ENCODE results near the gene NCOA7.

Gene NCOA7

GRCh38 chr6:125853168-125853567 lies 62.4 kb downstream of the NCOA7 start:
- no peak overlapping the region for H3K9ac ChIP-seq
- no peak for TF ChIP-seq CTCF (conservative IDR thresholded peaks at IDR 0.05; ENCODE audit: low read depth, low read length)
- no peaks in the 10 kb centered on the region for H3K79me2 ChIP-seq (ENCODE audit: insufficient read depth, low read depth)
- H3K27me3 ChIP-seq (ENCODE audit: insufficient read depth, low read depth) = no peaks in the 10 kb centered on the region
- no peak overlapping the region for H2AFZ ChIP-seq (ENCODE audit: low read depth)
- no peaks in the 10 kb centered on the region for H4K20me1 ChIP-seq (ENCODE audit: insufficient read depth)
- H3K4me1 ChIP-seq (ENCODE audit: low read depth, poor library complexity, severe bottlenecking) = no peaks in the 10 kb centered on the region
- H3K4me2 ChIP-seq = no peak overlapping the region
- no peak overlapping the region for H3K27ac ChIP-seq
- no peaks in the 10 kb centered on the region for H3K36me3 ChIP-seq (ENCODE audit: insufficient read depth)
- H3K4me3 ChIP-seq (IDR thresholded peaks at IDR 0.05; ENCODE audit: insufficient read depth, low read depth, low read length) = no peak overlapping the region

- H4K20me1 ChIP-seq (ENCODE audit: insufficient read depth) = no peaks in the 10 kb centered on the region
- H3K27me3 ChIP-seq (ENCODE audit: insufficient read depth, low read depth) = no peaks in the 10 kb centered on the region
- H2AFZ ChIP-seq (ENCODE audit: low read depth) = no peak overlapping the region
- no peak overlapping the region for H3K9ac ChIP-seq
- no peak for TF ChIP-seq CTCF (conservative IDR thresholded peaks at IDR 0.05; ENCODE audit: low read depth, low read length)
- no peaks in the 10 kb centered on the region for H3K79me2 ChIP-seq (ENCODE audit: insufficient read depth, low read depth)
- H3K4me3 ChIP-seq (IDR thresholded peaks at IDR 0.05; ENCODE audit: insufficient read depth, low read depth, low read length) = no peak overlapping the region
- H3K36me3 ChIP-seq (ENCODE audit: insufficient read depth) = no peaks in the 10 kb centered on the region
- no peak overlapping the region for H3K4me2 ChIP-seq
- no peaks in the 10 kb centered on the region for H3K4me1 ChIP-seq (ENCODE audit: low read depth, poor library complexity, severe bottlenecking)
- H3K27ac ChIP-seq = no peak overlapping the region
Observed at GRCh38 chr6:125853756-125854155, 63.0 kb downstream of the NCOA7 start.

GRCh38 chr6:125854355-125854754 lies 63.6 kb downstream of the NCOA7 start:
- Histone ChIP-seq H3K4me3 (IDR thresholded peaks at IDR 0.05; ENCODE audit: insufficient read depth, low read depth, low read length) (no peak overlapping the region), H2AFZ (ENCODE audit: low read depth) (no peak overlapping the region), H3K27me3 (ENCODE audit: insufficient read depth, low read depth) (no peaks in the 10 kb centered on the region), H3K36me3 (ENCODE audit: insufficient read depth) (no peaks in the 10 kb centered on the region), H3K27ac (no peak overlapping the region), H4K20me1 (ENCODE audit: insufficient read depth) (no peaks in the 10 kb centered on the region), H3K4me1 (ENCODE audit: low read depth, poor library complexity, severe bottlenecking) (no peaks in the 10 kb centered on the region), H3K9ac (no peak overlapping the region), H3K4me2 (no peak overlapping the region), H3K79me2 (ENCODE audit: insufficient read depth, low read depth) (no peaks in the 10 kb centered on the region)
- no peak for TF ChIP-seq CTCF (conservative IDR thresholded peaks at IDR 0.05; ENCODE audit: low read depth, low read length)

- H2AFZ ChIP-seq (ENCODE audit: low read depth) = no peak overlapping the region
- no peak overlapping the region for H3K9ac ChIP-seq
- H3K27ac ChIP-seq = no peak overlapping the region
- H4K20me1 ChIP-seq (ENCODE audit: insufficient read depth) = no peaks in the 10 kb centered on the region
- no peak for TF ChIP-seq CTCF (conservative IDR thresholded peaks at IDR 0.05; ENCODE audit: low read depth, low read length)
- H3K27me3 ChIP-seq (ENCODE audit: insufficient read depth, low read depth) = no peaks in the 10 kb centered on the region
- H3K36me3 ChIP-seq (ENCODE audit: insufficient read depth) = no peaks in the 10 kb centered on the region
- no peak overlapping the region for H3K4me2 ChIP-seq
- H3K4me1 ChIP-seq (ENCODE audit: low read depth, poor library complexity, severe bottlenecking) = no peaks in the 10 kb centered on the region
- no peak overlapping the region for H3K4me3 ChIP-seq (IDR thresholded peaks at IDR 0.05; ENCODE audit: insufficient read depth, low read depth, low read length)
- H3K79me2 ChIP-seq (ENCODE audit: insufficient read depth, low read depth) = no peaks in the 10 kb centered on the region
Observed at GRCh38 chr6:125855783-125856182, 65.0 kb downstream of the NCOA7 start.

GRCh38 chr6:125857846-125858245 lies 67.1 kb downstream of the NCOA7 start:
- Histone ChIP-seq H3K4me1 (ENCODE audit: low read depth, poor library complexity, severe bottlenecking) (no peaks in the 10 kb centered on the region), H3K36me3 (ENCODE audit: insufficient read depth) (no peaks in the 10 kb centered on the region), H3K27me3 (ENCODE audit: insufficient read depth, low read depth) (no peaks in the 10 kb centered on the region), H3K9ac (no peak overlapping the region), H4K20me1 (ENCODE audit: insufficient read depth) (no peaks in the 10 kb centered on the region), H2AFZ (ENCODE audit: low read depth) (no peak overlapping the region), H3K27ac (no peak overlapping the region), H3K79me2 (ENCODE audit: insufficient read depth, low read depth) (no peaks in the 10 kb centered on the region), H3K4me3 (IDR thresholded peaks at IDR 0.05; ENCODE audit: insufficient read depth, low read depth, low read length) (no peak overlapping the region), H3K4me2 (no peak overlapping the region)
- TF ChIP-seq CTCF (conservative IDR thresholded peaks at IDR 0.05; ENCODE audit: low read depth, low read length) = no peak
